ENCODE measurements around the gene IKZF4. TPM values are rescaled to one million over a fixed set of nuclear protein-coding genes. Genes with fewer than 3 reads are reported as not detected.
"Not testable (repeated sequence)": the region's sequence is repeated elsewhere in the genome, so short reads cannot be mapped to it uniquely, and the experiment has no call there.

Gene IKZF4
- total and polyA plus RNA-seq, 8 donors: 1.8 to 5.0 (median 3.1) TPM

GRCh38 chr12:56040963-56041551 is 20.2 kb downstream of the IKZF4 start:
- intact Hi-C loops (cut with DNase I): no loop called here
- no peaks in the 10 kb centered on the region for H3K27me3 ChIP-seq
- no peaks in the 10 kb centered on the region for H3K9me3 ChIP-seq
- H3K4me3 ChIP-seq: peak overlapping the region; percentile 9 to 92 (median 69)
- WGBS, 2 donors: 13 to 19% methylated on average over 14 of the region's 14 CpGs
- no peak for TF ChIP-seq CTCF (IDR thresholded peaks at IDR 0.05)
- FAIRE-seq (no peak), ATAC-seq (peak; percentile 2 to 7 (median 4)), DNase-seq (no peak)
- peak overlapping the region; percentile 69 to 90 (median 86) for H3K27ac ChIP-seq
- H3K36me3 ChIP-seq: peaks cover 6 to 19% (median 12%) of the 10 kb centered on the region in 3 donors
- peaks cover 5 to 12% (median 5%) of the 10 kb centered on the region in 3 donors for H3K4me1 ChIP-seq

- FAIRE-seq (no peak), ATAC-seq (peak; percentile 92 to 97 (median 94)), DNase-seq (peak; percentile 89 to 97 (median 95))
- H3K4me3 ChIP-seq: peak within 1 kb of the TSS; percentile 34 to 92 (median 69)
- H3K4me1 ChIP-seq: peaks cover 5 to 12% (median 5%) of the 10 kb centered on the region in 3 donors
- peak in 2 of 4 donors; percentile 11 to 28 for TF ChIP-seq CTCF (IDR thresholded peaks at IDR 0.05)
- WGBS, 2 donors: 0 to 1% methylated on average over 50 of the region's 50 CpGs
- H3K27ac ChIP-seq: peak within 1 kb of the TSS; percentile 69 to 90 (median 86)
- no peaks in the 10 kb centered on the region for H3K9me3 ChIP-seq
- no peaks in the 10 kb centered on the region for H3K27me3 ChIP-seq
- intact Hi-C loops (cut with DNase I): no loop called here
- H3K36me3 ChIP-seq: peaks cover 6 to 19% (median 12%) of the 10 kb centered on the region in 3 donors
Observed at GRCh38 chr12:56041552-56042429, 20.9 kb downstream of the IKZF4 start, which contains the start of gene RPS26. Gene RPS26 (plus strand): TSS chr12:56041918. CDS start chr12:56042167, 249 bp downstream.

GRCh38 chr12:56042430-56042813 is 21.6 kb downstream of the IKZF4 start:
- intact Hi-C loops (cut with DNase I); H3K9me3 ChIP-seq; ATAC-seq; FAIRE-seq; H3K27me3 ChIP-seq; DNase-seq: not testable (repeated sequence)
- peaks cover 6 to 19% (median 12%) of the 10 kb centered on the region in 3 donors for H3K36me3 ChIP-seq
- H3K27ac ChIP-seq: peak overlapping the region; percentile 68 to 90 (median 86)
- peaks cover 5 to 12% (median 5%) of the 10 kb centered on the region in 3 donors for H3K4me1 ChIP-seq
- WGBS, 2 donors: 0% methylated on average over 19 to 20 of the region's 20 CpGs
- H3K4me3 ChIP-seq: peak overlapping the region; percentile 34 to 92 (median 69)

- no peaks in the 10 kb centered on the region for H3K9me3 ChIP-seq
- peaks cover 6 to 19% (median 12%) of the 10 kb centered on the region in 3 donors for H3K36me3 ChIP-seq
- peak overlapping the region; percentile 34 to 92 (median 69) for H3K4me3 ChIP-seq
- DNase-seq (no peak), ATAC-seq (no peak), FAIRE-seq (no peak)
- no peaks in the 10 kb centered on the region for H3K27me3 ChIP-seq
- peaks cover 5 to 12% (median 5%) of the 10 kb centered on the region in 3 donors for H3K4me1 ChIP-seq
- peak overlapping the region in 2 of 4 donors; percentile 89 to 90 for H3K27ac ChIP-seq
- intact Hi-C loops (cut with DNase I): no loop called here
- no peak for TF ChIP-seq CTCF (IDR thresholded peaks at IDR 0.05)
- WGBS, 2 donors: 13 to 16% methylated on average over 9 of the region's 9 CpGs
Observed at GRCh38 chr12:56042843-56043242, 22.0 kb downstream of the IKZF4 start.

GRCh38 chr12:56046027-56046780 is 25.4 kb downstream of the IKZF4 start:
- FAIRE-seq (no peak), DNase-seq (no peak), ATAC-seq (no peak)
- H3K9me3 ChIP-seq: no peaks in the 10 kb centered on the region
- H3K4me3 ChIP-seq: no peak overlapping the region
- no peak overlapping the region for H3K27ac ChIP-seq
- intact Hi-C loops (cut with DNase I): no loop called here
- no peaks in the 10 kb centered on the region for H3K27me3 ChIP-seq
- 70 to 76% methylated on average over 9 of the region's 9 CpGs for WGBS, 2 donors
- no peak for TF ChIP-seq CTCF (IDR thresholded peaks at IDR 0.05)
- peaks cover 0 to 9% (median under 1%) of the 10 kb centered on the region in 3 donors for H3K4me1 ChIP-seq
- H3K36me3 ChIP-seq: peaks cover 6 to 19% (median 12%) of the 10 kb centered on the region in 3 donors

Data from pancreas (tissue), 10 donors.